Measurements from ENCODE around the gene TMEM184B.

TMEM184B gene

DNA sequence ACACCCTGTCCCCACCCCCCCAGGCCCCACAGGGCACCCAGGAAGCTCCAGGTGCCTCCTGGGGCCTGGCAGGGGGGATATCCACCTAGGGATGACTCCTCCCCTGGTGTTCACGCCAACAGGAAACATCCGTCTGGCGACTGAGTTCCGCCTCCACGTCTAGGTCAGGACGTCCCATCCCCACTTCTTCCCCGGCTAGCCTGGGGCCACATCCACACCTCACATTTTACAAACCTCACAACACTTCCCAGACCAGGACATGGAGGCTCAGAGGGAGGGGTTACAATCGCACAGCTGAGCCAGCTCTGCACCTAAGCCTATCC, 50.1 kb downstream of the TMEM184B start:
- H3K79me2 ChIP-seq (ENCODE audit: control insufficient read depth, insufficient read depth, low read length): no peaks in the 10 kb centered on the region
- no peak for DNase-seq

GRCh38 chr22:38221908-38222796, 50.7 kb downstream of the TMEM184B start:
- peaks cover 3% of the 10 kb centered on the region for H3K4me1 ChIP-seq (ENCODE audit: control insufficient read depth, low read depth, low read length)
- no peak overlapping the region for H2BK15ac ChIP-seq (replicated peaks; ENCODE audit: low read depth)
- H3K56ac ChIP-seq (ENCODE audit: low read length): no peak overlapping the region
- H2BK120ac ChIP-seq (ENCODE audit: low read depth, low read length): no peak overlapping the region
- no peak overlapping the region for H2BK5ac ChIP-seq (ENCODE audit: low read length)
- no peak overlapping the region for H3K4me2 ChIP-seq (ENCODE audit: low read length)
- H2AK5ac ChIP-seq (ENCODE audit: low read length): no peak overlapping the region
- H3K4ac ChIP-seq (ENCODE audit: low read depth, low read length): no peak overlapping the region
- H3K79me2 ChIP-seq (ENCODE audit: control insufficient read depth, insufficient read depth, low read length): no peaks in the 10 kb centered on the region
- H3K4me3 ChIP-seq (ENCODE audit: low read length): no peak overlapping the region
- no peak for DNase-seq
- WGBS (ENCODE audit: extremely low coverage, insufficient coverage, low lambda C conversion rate): no CpG with 5 or more reads among the region's 25 CpGs
- no peak overlapping the region for H3K27ac ChIP-seq (ENCODE audit: low read depth, low read length)
- no peak overlapping the region for H4K8ac ChIP-seq (ENCODE audit: low read depth, low read length)
- H3K23ac ChIP-seq (ENCODE audit: low read length): no peak overlapping the region
- H3K36me3 ChIP-seq (ENCODE audit: control insufficient read depth, insufficient read depth, low read length): no peaks in the 10 kb centered on the region
- H3K27me3 ChIP-seq (ENCODE audit: insufficient read depth, low read length, poor library complexity): no peaks in the 10 kb centered on the region
- no peaks in the 10 kb centered on the region for H3K79me1 ChIP-seq (ENCODE audit: low read length)
- H3K18ac ChIP-seq (ENCODE audit: low read length): no peak overlapping the region
- no peak overlapping the region for H3K9ac ChIP-seq (ENCODE audit: low read length)
- H4K5ac ChIP-seq (ENCODE audit: low read length): no peak overlapping the region

More for the DNA sequence above, 50.1 kb downstream of the TMEM184B start:
- no peaks in the 10 kb centered on the region for H3K36me3 ChIP-seq (ENCODE audit: control insufficient read depth, insufficient read depth, low read length)
- H3K4me1 ChIP-seq (ENCODE audit: control insufficient read depth, low read depth, low read length): peaks cover 3% of the 10 kb centered on the region
- no peaks in the 10 kb centered on the region for H3K27me3 ChIP-seq (ENCODE audit: insufficient read depth, low read length, poor library complexity)
- no peak overlapping the region for H3K56ac ChIP-seq (ENCODE audit: low read length)
- no peak overlapping the region for H3K4ac ChIP-seq (ENCODE audit: low read depth, low read length)
- H3K23ac ChIP-seq (ENCODE audit: low read length): no peak overlapping the region
- no peak overlapping the region for H2AK5ac ChIP-seq (ENCODE audit: low read length)
- no peak overlapping the region for H2BK120ac ChIP-seq (ENCODE audit: low read depth, low read length)
- H2BK15ac ChIP-seq (replicated peaks; ENCODE audit: low read depth): no peak overlapping the region
- H3K9ac ChIP-seq (ENCODE audit: low read length): no peak overlapping the region
- no peak overlapping the region for H3K4me2 ChIP-seq (ENCODE audit: low read length)
- H4K8ac ChIP-seq (ENCODE audit: low read depth, low read length): no peak overlapping the region
- H3K79me1 ChIP-seq (ENCODE audit: low read length): no peaks in the 10 kb centered on the region
- no peak overlapping the region for H2BK5ac ChIP-seq (ENCODE audit: low read length)
- H3K18ac ChIP-seq (ENCODE audit: low read length): no peak overlapping the region
- WGBS (ENCODE audit: extremely low coverage, insufficient coverage, low lambda C conversion rate): no CpG with 5 or more reads among the region's 8 CpGs
- H3K4me3 ChIP-seq (ENCODE audit: low read length): no peak overlapping the region
- H3K27ac ChIP-seq (ENCODE audit: low read depth, low read length): no peak overlapping the region
- no peak overlapping the region for H4K5ac ChIP-seq (ENCODE audit: low read length)

- H4K8ac ChIP-seq (ENCODE audit: low read depth, low read length): no peak overlapping the region
- H3K4ac ChIP-seq (ENCODE audit: low read depth, low read length): no peak overlapping the region
- H3K9ac ChIP-seq (ENCODE audit: low read length): no peak overlapping the region
- WGBS (ENCODE audit: extremely low coverage, insufficient coverage, low lambda C conversion rate): no CpG with 5 or more reads among the region's 22 CpGs
- no peak overlapping the region for H3K23ac ChIP-seq (ENCODE audit: low read length)
- no peak overlapping the region for H3K4me2 ChIP-seq (ENCODE audit: low read length)
- H3K4me1 ChIP-seq (ENCODE audit: control insufficient read depth, low read depth, low read length): peaks cover 3% of the 10 kb centered on the region
- no peak overlapping the region for H3K18ac ChIP-seq (ENCODE audit: low read length)
- H4K5ac ChIP-seq (ENCODE audit: low read length): no peak overlapping the region
- H3K36me3 ChIP-seq (ENCODE audit: control insufficient read depth, insufficient read depth, low read length): no peaks in the 10 kb centered on the region
- no peak overlapping the region for H2BK5ac ChIP-seq (ENCODE audit: low read length)
- H3K4me3 ChIP-seq (ENCODE audit: low read length): no peak overlapping the region
- no peaks in the 10 kb centered on the region for H3K79me1 ChIP-seq (ENCODE audit: low read length)
- H3K27ac ChIP-seq (ENCODE audit: low read depth, low read length): no peak overlapping the region
- no peak overlapping the region for H2AK5ac ChIP-seq (ENCODE audit: low read length)
- H3K27me3 ChIP-seq (ENCODE audit: insufficient read depth, low read length, poor library complexity): no peaks in the 10 kb centered on the region
- H3K79me2 ChIP-seq (ENCODE audit: control insufficient read depth, insufficient read depth, low read length): no peaks in the 10 kb centered on the region
- H2BK15ac ChIP-seq (replicated peaks; ENCODE audit: low read depth): no peak overlapping the region
- H2BK120ac ChIP-seq (ENCODE audit: low read depth, low read length): no peak overlapping the region
- no peak for DNase-seq
- H3K56ac ChIP-seq (ENCODE audit: low read length): no peak overlapping the region
These were observed 51.4 kb downstream of the TMEM184B start for GRCh38 chr22:38221407-38221806.

- no peak for DNase-seq
- Histone ChIP-seq H2BK5ac (ENCODE audit: low read length) (no peak overlapping the region), H3K79me2 (ENCODE audit: control insufficient read depth, insufficient read depth, low read length) (no peaks in the 10 kb centered on the region), H3K36me3 (ENCODE audit: control insufficient read depth, insufficient read depth, low read length) (no peaks in the 10 kb centered on the region), H3K18ac (ENCODE audit: low read length) (no peak overlapping the region), H2AK5ac (ENCODE audit: low read length) (no peak overlapping the region), H2BK15ac (replicated peaks; ENCODE audit: low read depth) (no peak overlapping the region), H3K4me2 (ENCODE audit: low read length) (no peak overlapping the region), H3K4ac (ENCODE audit: low read depth, low read length) (no peak overlapping the region), H2BK120ac (ENCODE audit: low read depth, low read length) (no peak overlapping the region), H3K4me3 (ENCODE audit: low read length) (no peak overlapping the region), H3K9ac (ENCODE audit: low read length) (no peak overlapping the region), H3K23ac (ENCODE audit: low read length) (no peak overlapping the region), H3K27me3 (ENCODE audit: insufficient read depth, low read length, poor library complexity) (no peaks in the 10 kb centered on the region), H3K27ac (ENCODE audit: low read depth, low read length) (no peak overlapping the region), H4K8ac (ENCODE audit: low read depth, low read length) (no peak overlapping the region), H4K5ac (ENCODE audit: low read length) (no peak overlapping the region), H3K79me1 (ENCODE audit: low read length) (no peaks in the 10 kb centered on the region), H3K4me1 (ENCODE audit: control insufficient read depth, low read depth, low read length) (peaks cover 3% of the 10 kb centered on the region), H3K56ac (ENCODE audit: low read length) (no peak overlapping the region)
- no CpG with 5 or more reads among the region's 22 CpGs for WGBS (ENCODE audit: extremely low coverage, insufficient coverage, low lambda C conversion rate)
These were observed 52.0 kb downstream of the TMEM184B start for GRCh38 chr22:38220653-38221386.

DNA sequence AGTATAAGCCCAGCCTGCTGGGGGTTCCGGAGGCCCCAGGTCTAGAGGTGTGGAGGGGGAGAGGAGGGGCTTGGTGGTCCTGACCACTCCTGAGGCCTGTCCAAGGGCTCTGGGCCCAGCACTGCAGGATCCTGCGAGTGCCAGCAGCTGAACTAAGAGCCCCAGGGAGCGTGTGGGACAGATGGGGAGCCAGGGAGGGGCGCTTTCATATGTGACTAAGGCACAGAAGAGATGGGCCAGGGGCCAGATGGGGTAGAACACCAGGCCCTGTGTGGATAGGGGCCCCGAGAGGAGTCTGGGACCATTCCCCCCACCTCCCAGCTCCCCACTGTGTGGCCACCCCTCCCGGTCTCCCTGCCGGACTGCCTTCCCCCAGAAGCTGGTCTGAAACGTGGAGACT, 52.6 kb downstream of the TMEM184B start:
- Histone ChIP-seq H3K27ac (ENCODE audit: low read depth, low read length) (no peak overlapping the region), H3K23ac (ENCODE audit: low read length) (no peak overlapping the region), H3K27me3 (ENCODE audit: insufficient read depth, low read length, poor library complexity) (no peaks in the 10 kb centered on the region), H3K4me3 (ENCODE audit: low read length) (no peak overlapping the region), H3K79me2 (ENCODE audit: control insufficient read depth, insufficient read depth, low read length) (no peaks in the 10 kb centered on the region), H3K9ac (ENCODE audit: low read length) (no peak overlapping the region), H3K79me1 (ENCODE audit: low read length) (no peaks in the 10 kb centered on the region), H3K56ac (ENCODE audit: low read length) (no peak overlapping the region), H3K18ac (ENCODE audit: low read length) (no peak overlapping the region), H2AK5ac (ENCODE audit: low read length) (no peak overlapping the region), H3K4me1 (ENCODE audit: control insufficient read depth, low read depth, low read length) (peaks cover 3% of the 10 kb centered on the region), H2BK5ac (ENCODE audit: low read length) (no peak overlapping the region), H3K36me3 (ENCODE audit: control insufficient read depth, insufficient read depth, low read length) (no peaks in the 10 kb centered on the region), H4K8ac (ENCODE audit: low read depth, low read length) (no peak overlapping the region), H2BK120ac (ENCODE audit: low read depth, low read length) (no peak overlapping the region), H3K4ac (ENCODE audit: low read depth, low read length) (no peak overlapping the region), H4K5ac (ENCODE audit: low read length) (no peak overlapping the region), H2BK15ac (replicated peaks; ENCODE audit: low read depth) (no peak overlapping the region), H3K4me2 (ENCODE audit: low read length) (no peak overlapping the region)
- no CpG with 5 or more reads among the region's 8 CpGs for WGBS (ENCODE audit: extremely low coverage, insufficient coverage, low lambda C conversion rate)
- no peak for DNase-seq
